GM19239 (cell line): Measurements from ENCODE around the gene AP3S1.

ENCODE experiments used
- DNase-seq: peaks from one replicate; pipeline ENCODE4 v3.0.0; 2011; ENCODE audit warnings: low spot score; ENCODE audit not compliant: insufficient read length
- FAIRE-seq: peaks from 2 replicates; lab custom pipeline; 2011; peaks lifted over from hg19 to GRCh38; lab: Jason Lieb, UNC

AP3S1 gene

GRCh38 chr5:115930630-115931337, 89.0 kb downstream of the AP3S1 start:
- DNase-seq, result no peak
- no peak for FAIRE-seq

- no peak for FAIRE-seq
- DNase-seq, result no peak
Observed at GRCh38 chr5:115932991-115933390, 91.3 kb downstream of the AP3S1 start.

- DNase-seq (no peak), FAIRE-seq (no peak)
Observed at GRCh38 chr5:115934388-115934974, 92.7 kb downstream of the AP3S1 start.

- FAIRE-seq (no peak), DNase-seq (no peak)
Observed at GRCh38 chr5:115936031-115936430, 94.3 kb downstream of the AP3S1 start.

GRCh38 chr5:115939059-115939458, 97.3 kb downstream of the AP3S1 start:
- FAIRE-seq (no peak), DNase-seq (no peak)

- no peak for FAIRE-seq
- DNase-seq, result no peak
Observed at GRCh38 chr5:115940080-115940810, 98.5 kb downstream of the AP3S1 start.

GRCh38 chr5:115941051-115941675, 99.4 kb downstream of the AP3S1 start:
- no peak for FAIRE-seq
- DNase-seq, result no peak

- DNase-seq (no peak), FAIRE-seq (no peak)
Observed at GRCh38 chr5:115944501-115944900, 102.8 kb downstream of the AP3S1 start.

- FAIRE-seq, result no peak
Observed at GRCh38 chr5:115946655-115947054, 104.9 kb downstream of the AP3S1 start.

GRCh38 chr5:115947260-115947659, 105.5 kb downstream of the AP3S1 start:
- DNase-seq (no peak), FAIRE-seq (no peak)

More at GRCh38 chr5:115946655-115947054, 104.9 kb downstream of the AP3S1 start:
- no peak for DNase-seq

GRCh38 chr5:115948091-115948534, 106.4 kb downstream of the AP3S1 start:
- FAIRE-seq (no peak), DNase-seq (no peak)

GRCh38 chr5:115949096-115949495, 107.4 kb downstream of the AP3S1 start:
- DNase-seq, result no peak
- FAIRE-seq, result no peak

- FAIRE-seq, result no peak
Observed at GRCh38 chr5:115952588-115952987, 110.9 kb downstream of the AP3S1 start.

GRCh38 chr5:115954144-115954543, 112.4 kb downstream of the AP3S1 start:
- DNase-seq (no peak), FAIRE-seq (no peak)

More at GRCh38 chr5:115952588-115952987, 110.9 kb downstream of the AP3S1 start:
- no peak for DNase-seq

- no peak for FAIRE-seq
- no peak for DNase-seq
Observed at GRCh38 chr5:115956957-115957356, 115.2 kb downstream of the AP3S1 start.

GRCh38 chr5:115961381-115962238, 119.9 kb downstream of the AP3S1 start:
- DNase-seq (no peak), FAIRE-seq (no peak)

- FAIRE-seq, result no peak
- DNase-seq, result no peak
Observed at GRCh38 chr5:115962239-115962564, 120.5 kb downstream of the AP3S1 start, which contains the start of gene LVRN. LVRN (plus strand) TSS chr5:115962475; CDS start chr5:115962618, 143 bp downstream.

- DNase-seq, result no peak
- no peak for FAIRE-seq
Observed at GRCh38 chr5:115962565-115963402, 121.0 kb downstream of the AP3S1 start.

- DNase-seq (no peak), FAIRE-seq (no peak)
Observed at GRCh38 chr5:115963566-115963965, 121.8 kb downstream of the AP3S1 start.
